Measurements from ENCODE around the gene ACTR3C. TPM values are rescaled to one million over a fixed set of nuclear protein-coding genes. Genes with fewer than 3 reads are reported as not detected.

The ACTR3C gene
- total RNA-seq, 2 donors from 2014 or later: 2.9 to 12.6 TPM

GRCh38 chr7:150336746-150337145 is 13.4 kb upstream of the ACTR3C start:
- Mint-ChIP-seq H3K9me3 (no peaks in the 10 kb centered on the region), H3K36me3 (no peaks in the 10 kb centered on the region), H3K4me1 (ENCODE audit: low read depth in 2 of 2) (peaks cover 0 to 5% of the 10 kb centered on the region in 2 donors), H3K27me3 (peaks cover 2 to 12% of the 10 kb centered on the region in 2 donors), H3K4me3 (no peak overlapping the region), H3K27ac (no peak overlapping the region)
- DNase-seq (ENCODE audit: low spot score) (no peak), ATAC-seq (no peak)

GRCh38 chr7:150335774-150336112 is 12.4 kb upstream of the ACTR3C start:
- ATAC-seq: no peak

GRCh38 chr7:150335108-150335773 is 11.9 kb upstream of the ACTR3C start:
- H3K27me3 Mint-ChIP-seq: peaks cover 0 to 5% of the 10 kb centered on the region in 2 donors
- no peak overlapping the region for H3K27ac Mint-ChIP-seq
- ATAC-seq: no peak

More at GRCh38 chr7:150335774-150336112, 12.4 kb upstream of the ACTR3C start:
- Mint-ChIP-seq H3K36me3 (no peaks in the 10 kb centered on the region), H3K27me3 (peaks cover 0 to 8% of the 10 kb centered on the region in 2 donors), H3K9me3 (no peaks in the 10 kb centered on the region), H3K4me3 (no peak overlapping the region), H3K4me1 (ENCODE audit: low read depth in 2 of 2) (peaks cover 0 to 6% of the 10 kb centered on the region in 2 donors), H3K27ac (no peak overlapping the region)
- no peak for DNase-seq (ENCODE audit: low spot score)

GRCh38 chr7:150334108-150334507 is 10.8 kb upstream of the ACTR3C start:
- Mint-ChIP-seq H3K27me3 (no peaks in the 10 kb centered on the region), H3K4me3 (no peak overlapping the region), H3K9me3 (no peaks in the 10 kb centered on the region), H3K36me3 (no peaks in the 10 kb centered on the region), H3K27ac (no peak overlapping the region), H3K4me1 (ENCODE audit: low read depth in 2 of 2) (peaks cover 0 to 3% of the 10 kb centered on the region in 2 donors)
- no peak for ATAC-seq
- DNase-seq (ENCODE audit: low spot score): no peak

More at GRCh38 chr7:150335108-150335773, 11.9 kb upstream of the ACTR3C start:
- H3K4me3 Mint-ChIP-seq: no peak overlapping the region
- no peaks in the 10 kb centered on the region for H3K36me3 Mint-ChIP-seq
- H3K4me1 Mint-ChIP-seq (ENCODE audit: low read depth in 2 of 2): peaks cover 0 to 6% of the 10 kb centered on the region in 2 donors
- no peak for DNase-seq (ENCODE audit: low spot score)
- H3K9me3 Mint-ChIP-seq: no peaks in the 10 kb centered on the region

- Mint-ChIP-seq H3K4me3 (no peak overlapping the region), H3K4me1 (ENCODE audit: low read depth in 2 of 2) (peaks cover 0 to 3% of the 10 kb centered on the region in 2 donors), H3K27ac (no peak overlapping the region), H3K36me3 (no peaks in the 10 kb centered on the region), H3K27me3 (no peaks in the 10 kb centered on the region), H3K9me3 (no peaks in the 10 kb centered on the region)
- no peak for DNase-seq (ENCODE audit: low spot score)
- ATAC-seq: no peak
These were observed 10.3 kb upstream of the ACTR3C start for GRCh38 chr7:150333659-150334058.

GRCh38 chr7:150332852-150333635 is 9.7 kb upstream of the ACTR3C start:
- DNase-seq (ENCODE audit: low spot score) (no peak), ATAC-seq (no peak)
- no peak overlapping the region for H3K27ac Mint-ChIP-seq
- peaks cover 0 to 3% of the 10 kb centered on the region in 2 donors for H3K4me1 Mint-ChIP-seq (ENCODE audit: low read depth in 2 of 2)
- H3K4me3 Mint-ChIP-seq: no peak overlapping the region
- H3K9me3 Mint-ChIP-seq: no peaks in the 10 kb centered on the region
- H3K27me3 Mint-ChIP-seq: no peaks in the 10 kb centered on the region
- H3K36me3 Mint-ChIP-seq: peaks cover 2% of the 10 kb centered on the region

GRCh38 chr7:150330211-150330885 is 7.0 kb upstream of the ACTR3C start:
- Mint-ChIP-seq H3K9me3 (no peaks in the 10 kb centered on the region), H3K27ac (no peak overlapping the region), H3K27me3 (no peaks in the 10 kb centered on the region), H3K4me3 (no peak overlapping the region), H3K4me1 (ENCODE audit: low read depth in 2 of 2) (peaks cover under 1 to 8% of the 10 kb centered on the region in 2 donors), H3K36me3 (peaks cover 6% of the 10 kb centered on the region)
- no peak for DNase-seq (ENCODE audit: low spot score)
- ATAC-seq: no peak

- peaks cover 6% of the 10 kb centered on the region for H3K36me3 Mint-ChIP-seq
- H3K4me3 Mint-ChIP-seq: no peak overlapping the region
- ATAC-seq (no peak), DNase-seq (ENCODE audit: low spot score) (no peak)
- H3K4me1 Mint-ChIP-seq (ENCODE audit: low read depth in 2 of 2): peaks cover 9 to 16% of the 10 kb centered on the region in 2 donors
- no peaks in the 10 kb centered on the region for H3K27me3 Mint-ChIP-seq
- no peaks in the 10 kb centered on the region for H3K9me3 Mint-ChIP-seq
- no peak overlapping the region for H3K27ac Mint-ChIP-seq
These were observed 6.2 kb upstream of the ACTR3C start for GRCh38 chr7:150329331-150330120.

GRCh38 chr7:150327308-150327707 is 4.0 kb upstream of the ACTR3C start:
- H3K4me3 Mint-ChIP-seq: no peak overlapping the region
- DNase-seq (ENCODE audit: low spot score) (no peak), ATAC-seq (no peak)
- peak overlapping the region in 1 of 2 donors; percentile 59 for H3K27ac Mint-ChIP-seq
- no peaks in the 10 kb centered on the region for H3K27me3 Mint-ChIP-seq
- peaks cover 6% of the 10 kb centered on the region for H3K36me3 Mint-ChIP-seq
- peaks cover 26 to 32% of the 10 kb centered on the region in 2 donors for H3K4me1 Mint-ChIP-seq (ENCODE audit: low read depth in 2 of 2)
- no peaks in the 10 kb centered on the region for H3K9me3 Mint-ChIP-seq

- DNase-seq (ENCODE audit: low spot score): no peak
These were observed 3.4 kb upstream of the ACTR3C start for GRCh38 chr7:150326657-150327268.

GRCh38 chr7:150325901-150326300 is 2.6 kb upstream of the ACTR3C start:
- no peaks in the 10 kb centered on the region for H3K27me3 Mint-ChIP-seq
- H3K9me3 Mint-ChIP-seq: no peaks in the 10 kb centered on the region
- H3K36me3 Mint-ChIP-seq: peaks cover 6% of the 10 kb centered on the region
- peaks cover 38 to 40% of the 10 kb centered on the region in 2 donors for H3K4me1 Mint-ChIP-seq (ENCODE audit: low read depth in 2 of 2)
- H3K4me3 Mint-ChIP-seq: peak overlapping the region; percentile 6
- no peak for DNase-seq (ENCODE audit: low spot score)
- H3K27ac Mint-ChIP-seq: peak overlapping the region in 1 of 2 donors; percentile 99
- no peak for ATAC-seq

More at GRCh38 chr7:150326657-150327268, 3.4 kb upstream of the ACTR3C start:
- Mint-ChIP-seq H3K9me3 (no peaks in the 10 kb centered on the region), H3K4me1 (ENCODE audit: low read depth in 2 of 2) (peaks cover 32 to 38% of the 10 kb centered on the region in 2 donors), H3K27me3 (no peaks in the 10 kb centered on the region), H3K27ac (peak overlapping the region in 1 of 2 donors; percentile 59), H3K4me3 (no peak overlapping the region), H3K36me3 (peaks cover 6% of the 10 kb centered on the region)
- no peak for ATAC-seq

GRCh38 chr7:150325110-150325611 is 1.8 kb upstream of the ACTR3C start:
- Mint-ChIP-seq H3K4me1 (ENCODE audit: low read depth in 2 of 2) (peaks cover 41% of the 10 kb centered on the region in 2 donors), H3K27ac (peak overlapping the region; percentile 99), H3K36me3 (peaks cover 6% of the 10 kb centered on the region), H3K9me3 (no peaks in the 10 kb centered on the region), H3K27me3 (no peaks in the 10 kb centered on the region), H3K4me3 (peak overlapping the region; percentile 97)
- DNase-seq (ENCODE audit: low spot score) (no peak), ATAC-seq (no peak)
